Fibroblast of lung (primary cell): Measurements from ENCODE around the gene VWA1.

Experiments used
- EZH2 ChIP-seq: IDR thresholded peaks from 2 replicates; pipeline ENCODE4 v1.5.1; 2012; ENCODE audit warnings: low read length, control low read depth, mild to moderate bottlenecking; ENCODE audit errors: missing control alignments
- TF ChIP-seq, protein P1 (sequence below), 2 donors: IDR thresholded peaks in 1 of 2; conservative IDR thresholded peaks in 1 of 2; 1 replicate in 1 of 2; 2 replicates in 1 of 2; pipeline ENCODE4 v1.5.1; 2011 to 2012; ENCODE audit warnings: low read length in 2 of 2, control low read depth in 1 of 2, inconsistent platforms in 1 of 2, low read depth in 1 of 2, mild to moderate bottlenecking in 1 of 2

DNA sequence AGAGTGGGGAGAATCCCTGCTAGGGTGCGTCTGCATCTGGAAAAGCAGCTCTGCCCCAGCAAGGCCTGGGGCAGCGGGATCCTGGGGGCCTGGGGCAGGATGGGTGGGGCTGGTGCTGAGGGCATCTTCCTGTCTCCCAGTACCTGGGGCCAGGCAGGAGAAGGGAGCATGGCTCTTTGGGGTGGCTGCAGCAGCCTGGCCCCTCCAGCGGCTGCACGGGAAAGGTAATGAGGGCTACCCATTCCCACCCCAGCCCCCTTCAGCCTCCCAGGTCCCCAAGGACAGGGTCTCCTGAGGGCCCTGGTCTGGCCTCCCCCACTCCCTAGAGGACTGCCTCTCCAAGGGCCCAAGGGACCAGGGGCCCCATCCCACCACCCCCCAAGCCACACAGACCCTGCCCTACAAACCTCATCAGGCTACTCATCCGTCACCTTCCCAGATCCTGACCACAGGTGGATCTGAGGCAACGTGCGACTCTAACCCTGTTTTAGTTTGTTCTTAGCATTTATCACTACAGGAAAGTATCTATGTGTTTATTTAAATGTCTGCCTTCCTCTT lies 13.5 kb upstream of the VWA1 start:
- TF ChIP-seq, protein P1, sequence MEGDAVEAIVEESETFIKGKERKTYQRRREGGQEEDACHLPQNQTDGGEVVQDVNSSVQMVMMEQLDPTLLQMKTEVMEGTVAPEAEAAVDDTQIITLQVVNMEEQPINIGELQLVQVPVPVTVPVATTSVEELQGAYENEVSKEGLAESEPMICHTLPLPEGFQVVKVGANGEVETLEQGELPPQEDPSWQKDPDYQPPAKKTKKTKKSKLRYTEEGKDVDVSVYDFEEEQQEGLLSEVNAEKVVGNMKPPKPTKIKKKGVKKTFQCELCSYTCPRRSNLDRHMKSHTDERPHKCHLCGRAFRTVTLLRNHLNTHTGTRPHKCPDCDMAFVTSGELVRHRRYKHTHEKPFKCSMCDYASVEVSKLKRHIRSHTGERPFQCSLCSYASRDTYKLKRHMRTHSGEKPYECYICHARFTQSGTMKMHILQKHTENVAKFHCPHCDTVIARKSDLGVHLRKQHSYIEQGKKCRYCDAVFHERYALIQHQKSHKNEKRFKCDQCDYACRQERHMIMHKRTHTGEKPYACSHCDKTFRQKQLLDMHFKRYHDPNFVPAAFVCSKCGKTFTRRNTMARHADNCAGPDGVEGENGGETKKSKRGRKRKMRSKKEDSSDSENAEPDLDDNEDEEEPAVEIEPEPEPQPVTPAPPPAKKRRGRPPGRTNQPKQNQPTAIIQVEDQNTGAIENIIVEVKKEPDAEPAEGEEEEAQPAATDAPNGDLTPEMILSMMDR (conservative IDR thresholded peaks at IDR 0.05 in 1 of 2, IDR thresholded peaks at IDR 0.05 in 1 of 2; ENCODE audit: low read depth in 1 of 2, low read length in 2 of 2): no peak
- TF ChIP-seq EZH2: no peak
